Psoas muscle (tissue), 8 donors: ENCODE data around the gene COG5. TPM values are rescaled to one million over a fixed set of nuclear protein-coding genes. Genes with fewer than 3 reads are reported as not detected.
A peak's percentile ranks its signal among the peaks of the same experiment; 100 is the strongest.

Source experiments
- ATAC-seq, 4 donors: fragments of 200-7000 bp; cut with Tn5 transposase; one replicate each; pipeline ENCODE4 v1.9.1; 2020; ENCODE audit warnings: moderate library complexity in 3 of 4, mild to moderate bottlenecking in 2 of 4
- DNase-seq, 2 donors: peaks; one replicate each; pipeline ENCODE4 v3.0.0-alpha.2; 2020
- H3K27ac ChIP-seq: fragments of 200-600 bp; one replicate; pipeline ENCODE4 v1.8.0; 2022
- H3K27me3 ChIP-seq, 3 donors: fragments of 200-600 bp in 1 of 3; one replicate each; pipeline versions ENCODE4 v1.6.1 to v1.8.0; 2013 to 2022; ENCODE audit warnings: low read length in 2 of 3, mild to moderate bottlenecking in 2 of 3, moderate library complexity in 1 of 3; ENCODE audit not compliant: insufficient read depth in 3 of 3
- H3K36me3 ChIP-seq, 2 donors: fragments of 200-600 bp in 1 of 2; one replicate each; pipeline versions ENCODE4 v1.6.1 to v1.8.0; 2013 to 2022; ENCODE audit warnings: low read depth in 1 of 2, mild to moderate bottlenecking in 1 of 2, moderate library complexity in 1 of 2; ENCODE audit not compliant: insufficient read depth in 1 of 2
- H3K4me1 ChIP-seq: fragments of 200-600 bp; one replicate; pipeline ENCODE4 v1.8.0; 2022
- H3K4me3 ChIP-seq: fragments of 200-600 bp; one replicate; pipeline ENCODE4 v1.8.0; 2022; ENCODE audit warnings: mild to moderate bottlenecking
- H3K9me3 ChIP-seq: fragments of 200-600 bp; one replicate; pipeline ENCODE4 v1.8.0; 2022
- WGBS, 3 donors: extraction: QIAGEN DNeasy Blood & Tissue Kit; methylation state at CpG; one replicate each; pipeline versions ENCODE4 v1.1.6 to v1.1.7; 2013; 5-methylcytosine and 5-hydroxymethylcytosine counted together
- intact Hi-C, 2 donors: fragments of 100-400 bp; cut with DNase I; formaldehyde crosslinking; loops; one replicate each; pipeline versions ENCODE4 v1.11.0 to v1.14.2; 2022
- polyA plus RNA-seq, 3 donors: library from polyadenylated mRNA; stranded (reverse); fragments of 200-250 nt; gene quantifications; one replicate each; pipeline ENCODE4 v1.2.3, GENCODE V29; 2013
- total RNA-seq, 4 donors: library from RNA; stranded (reverse); fragmentation: NEBNext Ultra II Directional in 2 of 4; extraction: Animal tissue kit (Norgen Biotek cat#: 25700) in 2 of 4; gene quantifications; one replicate each; pipeline versions ENCODE4 v1.2.1 to v1.2.4, GENCODE V29; 2021 to 2023
- TF ChIP-seq, protein P1 (sequence below): fragments of 200-600 bp; IDR thresholded peaks from one replicate; pipeline ENCODE4 v1.8.0; 2022; ENCODE audit warnings: antibody characterized with exemption
- donor health status: healthy with polysubstance abuse.
- donor health status: DM: no; HTN: no; CAD: no; lungs with moderate emphysema.
- donor health status: Bipolar disorder and iron deficiency.
- donor health status: healthy.
- donor health status: DM: yes; HTN: yes; CAD: no.
- donor health status: DM: no; HTN: no; CAD: no.
- donor health status: DM: no; HTN: no; CAD: no.
- donor health status: DM: yes; HTN: yes; CAD: no.

COG5 gene
- total and polyA plus RNA-seq, 7 donors, result 4.8 to 35.1 (median 18.8) TPM

DNA sequence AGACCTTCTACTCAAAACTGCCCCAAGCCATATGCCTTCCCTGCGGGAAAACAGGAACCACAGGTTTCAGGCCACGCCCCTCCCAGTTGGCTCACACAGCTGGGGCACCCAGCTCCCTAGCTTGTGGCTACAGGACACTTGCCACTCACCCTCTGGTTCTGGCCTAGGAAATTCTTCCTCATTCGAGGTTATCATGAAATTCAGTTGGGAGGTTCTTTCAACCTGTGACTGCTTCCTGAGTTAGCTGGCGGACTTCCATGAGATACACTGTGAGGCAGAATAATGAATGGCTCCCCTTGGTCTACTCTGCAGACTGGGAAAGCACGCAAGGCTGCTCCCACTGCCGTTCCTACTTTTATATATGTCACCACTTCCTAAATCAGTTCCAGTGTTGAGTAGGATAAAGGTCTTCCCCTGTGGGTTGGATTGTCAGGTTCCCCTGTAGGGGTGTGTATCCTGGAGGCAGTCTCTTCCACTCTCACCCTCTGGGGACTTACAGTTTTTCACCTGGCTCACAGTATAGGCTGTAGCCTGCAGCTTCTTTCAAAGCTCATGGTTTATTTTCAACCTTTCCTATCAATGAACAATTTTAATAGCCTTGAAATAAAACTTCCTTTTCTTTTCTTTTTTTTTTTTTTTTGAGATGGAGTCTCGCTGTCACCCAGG lies 56.9 kb downstream of the COG5 start:
- ATAC-seq, result peak in 1 of 4 donors; percentile 33
- peaks cover 6% of the 10 kb centered on the region for H3K4me1 ChIP-seq
- no peak overlapping the region for H3K27ac ChIP-seq

DNA sequence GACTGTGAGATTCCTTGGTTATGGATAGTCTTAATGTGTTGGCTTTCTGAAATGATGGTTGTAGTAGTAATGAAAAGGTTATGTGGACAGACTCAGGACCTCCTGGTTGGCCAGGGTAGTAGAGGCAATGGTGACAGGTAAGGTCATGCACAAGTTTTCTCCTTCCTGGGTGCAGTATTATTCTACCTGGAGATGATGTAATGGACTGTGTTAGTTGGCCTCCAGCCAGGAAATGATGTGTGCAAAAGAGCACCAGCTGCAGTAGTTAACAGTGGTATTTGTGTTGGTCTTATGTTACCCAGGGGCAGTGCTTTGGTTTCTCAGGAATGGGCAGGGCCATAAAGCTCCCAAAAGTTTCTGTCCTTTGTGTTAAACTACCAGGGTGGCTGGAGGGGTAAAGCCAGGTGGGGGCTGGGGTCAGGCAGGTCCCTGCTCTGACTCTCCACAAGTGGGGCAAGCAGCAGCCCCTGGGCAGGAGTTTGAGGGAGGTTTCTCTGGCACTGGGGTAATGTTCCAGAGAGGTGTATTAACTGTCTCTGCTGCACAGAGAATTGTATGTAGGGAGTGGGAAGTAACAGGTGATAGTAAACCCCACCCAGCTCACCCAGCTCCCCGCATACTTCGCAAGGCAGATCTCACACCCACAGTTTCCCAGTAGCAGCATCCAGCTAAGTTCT lies 57.6 kb downstream of the COG5 start:
- intact Hi-C loops, result loop anchor here in 1 of 2 donors (10.0 kb wide), 1 partner anchor 301 kb away; no protein-coding TSS in a partner anchor

More for the DNA sequence above, 56.9 kb downstream of the COG5 start:
- Histone ChIP-seq H3K36me3 (no peaks in the 10 kb centered on the region), H3K27me3 (no peaks in the 10 kb centered on the region), H3K9me3 (no peaks in the 10 kb centered on the region), H3K4me3 (no peak overlapping the region)
- intact Hi-C loops, result loop anchor here in 1 of 2 donors (10.0 kb wide), 1 partner anchor 302 kb away; no protein-coding TSS in a partner anchor
- TF ChIP-seq, protein P1, sequence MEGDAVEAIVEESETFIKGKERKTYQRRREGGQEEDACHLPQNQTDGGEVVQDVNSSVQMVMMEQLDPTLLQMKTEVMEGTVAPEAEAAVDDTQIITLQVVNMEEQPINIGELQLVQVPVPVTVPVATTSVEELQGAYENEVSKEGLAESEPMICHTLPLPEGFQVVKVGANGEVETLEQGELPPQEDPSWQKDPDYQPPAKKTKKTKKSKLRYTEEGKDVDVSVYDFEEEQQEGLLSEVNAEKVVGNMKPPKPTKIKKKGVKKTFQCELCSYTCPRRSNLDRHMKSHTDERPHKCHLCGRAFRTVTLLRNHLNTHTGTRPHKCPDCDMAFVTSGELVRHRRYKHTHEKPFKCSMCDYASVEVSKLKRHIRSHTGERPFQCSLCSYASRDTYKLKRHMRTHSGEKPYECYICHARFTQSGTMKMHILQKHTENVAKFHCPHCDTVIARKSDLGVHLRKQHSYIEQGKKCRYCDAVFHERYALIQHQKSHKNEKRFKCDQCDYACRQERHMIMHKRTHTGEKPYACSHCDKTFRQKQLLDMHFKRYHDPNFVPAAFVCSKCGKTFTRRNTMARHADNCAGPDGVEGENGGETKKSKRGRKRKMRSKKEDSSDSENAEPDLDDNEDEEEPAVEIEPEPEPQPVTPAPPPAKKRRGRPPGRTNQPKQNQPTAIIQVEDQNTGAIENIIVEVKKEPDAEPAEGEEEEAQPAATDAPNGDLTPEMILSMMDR, result no peak
- DNase-seq, result peak; percentile 32 to 61
- WGBS, 3 donors, result 76 to 83% (median 83%) methylated on average over 7 of the region's 7 CpGs

DNA sequence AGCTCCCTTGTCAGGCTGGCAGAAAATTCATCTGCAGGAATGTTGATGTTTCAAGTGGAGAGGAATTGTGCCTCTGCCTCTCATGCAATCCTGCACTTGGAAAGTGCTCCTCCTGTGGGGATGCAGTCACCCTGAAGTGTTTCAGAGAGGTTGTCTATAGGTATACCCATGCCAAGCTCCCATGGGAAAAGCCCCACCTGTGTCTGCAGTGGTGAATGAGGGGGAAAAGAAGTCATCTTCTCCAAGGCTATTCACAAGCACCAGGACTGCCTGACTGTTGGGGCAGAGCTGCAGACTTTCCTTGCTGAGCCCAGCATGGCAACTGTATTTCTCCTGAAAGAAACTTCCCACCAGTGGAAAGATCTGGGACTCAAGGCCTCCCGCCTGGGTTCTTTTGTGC lies 58.4 kb downstream of the COG5 start:
- no peaks in the 10 kb centered on the region for H3K27me3 ChIP-seq
- intact Hi-C loops, result loop anchor here in 1 of 2 donors (10.0 kb wide), 1 partner anchor 301 kb away; no protein-coding TSS in a partner anchor
- ATAC-seq (no peak), DNase-seq (no peak)
- TF ChIP-seq, protein P1, result no peak
- no peak overlapping the region for H3K4me3 ChIP-seq
- H3K9me3 ChIP-seq, result no peaks in the 10 kb centered on the region
- H3K36me3 ChIP-seq, result no peaks in the 10 kb centered on the region
- no peak overlapping the region for H3K27ac ChIP-seq
- WGBS, 3 donors, result 98 to 100% (median 100%) methylated on average over 1 of the region's 1 CpG
- H3K4me1 ChIP-seq, result peaks cover 6% of the 10 kb centered on the region

More for the DNA sequence above, 57.6 kb downstream of the COG5 start:
- DNase-seq (no peak), ATAC-seq (peak in 2 of 4 donors; percentile 10 to 36)
- TF ChIP-seq, protein P1, result no peak
- Histone ChIP-seq H3K4me3 (no peak overlapping the region), H3K27ac (no peak overlapping the region), H3K9me3 (no peaks in the 10 kb centered on the region), H3K27me3 (no peaks in the 10 kb centered on the region), H3K4me1 (peaks cover 6% of the 10 kb centered on the region), H3K36me3 (no peaks in the 10 kb centered on the region)
- WGBS, 3 donors, result 94 to 100% (median 100%) methylated on average over 2 of the region's 2 CpGs

DNA sequence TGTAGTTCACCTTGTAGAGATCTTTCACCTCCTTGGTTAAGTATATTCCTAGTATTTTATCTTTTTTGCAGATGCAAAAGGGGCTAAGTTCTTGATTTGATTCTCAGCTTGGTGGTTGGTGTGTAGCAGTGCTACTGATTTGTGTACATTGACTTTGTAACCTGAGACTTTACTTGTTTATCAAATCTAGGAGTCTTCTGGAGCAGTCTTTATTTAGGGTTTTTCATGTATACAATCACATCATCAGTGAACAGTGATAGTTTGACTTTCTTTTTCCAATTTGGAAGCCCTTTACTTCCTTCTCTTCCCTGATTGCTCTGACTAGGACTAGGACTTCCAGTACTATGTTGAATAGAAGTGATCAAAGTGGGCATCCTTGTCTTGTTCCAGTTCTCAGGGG lies 60.0 kb downstream of the COG5 start:
- Histone ChIP-seq H3K27me3 (no peaks in the 10 kb centered on the region), H3K36me3 (no peaks in the 10 kb centered on the region), H3K9me3 (no peaks in the 10 kb centered on the region), H3K4me1 (peaks cover 6% of the 10 kb centered on the region), H3K27ac (no peak overlapping the region), H3K4me3 (no peak overlapping the region)
- DNase-seq (no peak), ATAC-seq (no peak)
- TF ChIP-seq, protein P1, result no peak
- intact Hi-C loops, result loop anchor here in 1 of 2 donors (10.0 kb wide), 1 partner anchor 299 kb away; no protein-coding TSS in a partner anchor
